ENCODE data around the gene ITGB7. TPM values are rescaled to one million over a fixed set of nuclear protein-coding genes. Genes with fewer than 3 reads are reported as not detected.

Gene ITGB7
- total RNA-seq, 4 donors from 2014 or later: 2.9 to 29.1 (median 6.8) TPM

Other genes starting within 250 kb of the ITGB7 start
- 100 to 1,000 TPM; 404 to 559 (median 485) TPM for gene EIF4B, start 200.8 kb downstream of the ITGB7 start, total RNA-seq
- 100 to 1,000 TPM in 2 of 4 donors, 10 to 100 TPM in 2; 22.8 to 122 (median 78.2) TPM for gene TNS2, start 157.2 kb downstream of the ITGB7 start, total RNA-seq
- gene SPRYD3, start 127.9 kb downstream of the ITGB7 start, total RNA-seq: 10 to 100 TPM; 26.4 to 44.0 (median 34.4) TPM
- gene IGFBP6, start 109.6 kb downstream of the ITGB7 start, total RNA-seq: 10 to 100 TPM; 19.2 to 97.0 (median 59.6) TPM
- not detected for gene SOAT2, start 103.8 kb downstream of the ITGB7 start, total RNA-seq
- 10 to 100 TPM in 3 of 4 donors, 1 to 10 TPM in 1; 5.9 to 38.9 (median 15.2) TPM for gene ZNF740, start 26.5 kb downstream of the ITGB7 start, total RNA-seq
- 100 to 1,000 TPM in 1 of 4 donors, 10 to 100 TPM in 3; 35.6 to 175 (median 56.7) TPM for gene CSAD, start 26.3 kb downstream of the ITGB7 start, total RNA-seq
- gene RARG, start 25.0 kb upstream of the ITGB7 start, total RNA-seq: 100 to 1,000 TPM; 140 to 198 (median 172) TPM
- 10 to 100 TPM in 1 of 4 donors, 1 to 10 TPM in 3; 5.7 to 10.6 (median 6.1) TPM for gene ESPL1, start 61.0 kb upstream of the ITGB7 start, total RNA-seq
- 100 to 1,000 TPM; 457 to 612 (median 511) TPM for gene PFDN5, start 88.3 kb upstream of the ITGB7 start, total RNA-seq
- 10 to 100 TPM; 38.2 to 54.6 (median 46.3) TPM for gene MYG1, start 92.4 kb upstream of the ITGB7 start, total RNA-seq
- gene AAAS, start 114.4 kb upstream of the ITGB7 start, total RNA-seq: 10 to 100 TPM; 35.9 to 72.9 (median 52.5) TPM
- gene SP7, start 129.1 kb upstream of the ITGB7 start, total RNA-seq: not detected
- 100 to 1,000 TPM in 3 of 4 donors, 10 to 100 TPM in 1; 82.5 to 122 (median 111) TPM for gene SP1, start 172.9 kb upstream of the ITGB7 start, total RNA-seq
- gene AMHR2, start 216.6 kb upstream of the ITGB7 start, total RNA-seq: under 1 TPM in 1 of 4 donors, not detected in 3; 0.23 TPM
- 10 to 100 TPM; 40.7 to 77.9 (median 57.4) TPM for gene PRR13, start 234.5 kb upstream of the ITGB7 start, total RNA-seq
- 100 to 1,000 TPM; 480 to 803 (median 584) TPM for gene PCBP2, start 244.9 kb upstream of the ITGB7 start, total RNA-seq